Measurements from ENCODE around the gene MPPED2. TPM values are rescaled to one million over a fixed set of nuclear protein-coding genes. Genes with fewer than 3 reads are reported as not detected.

Gene MPPED2
- polyA plus RNA-seq, 3 donors: 0.29 to 0.59 (median 0.52) TPM

DNA sequence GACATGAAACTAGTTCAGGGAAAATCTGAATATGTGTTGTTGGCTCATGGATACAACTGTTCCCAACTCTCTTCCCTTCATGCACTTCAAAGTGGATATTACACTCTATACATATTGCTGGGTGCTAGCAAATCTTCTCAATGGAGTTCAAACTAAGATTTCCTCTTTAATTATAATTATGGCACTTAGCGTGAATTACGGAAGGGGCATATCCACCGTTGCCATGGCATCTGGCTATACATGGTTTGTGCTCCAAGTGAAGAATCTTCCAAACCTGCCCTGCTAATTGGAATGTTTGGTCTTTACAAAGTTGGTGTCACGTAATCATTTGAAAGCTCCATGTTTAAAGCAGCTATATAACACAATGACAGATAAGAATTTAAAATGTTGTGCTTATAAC lies 5.6 kb downstream of the MPPED2 start:
- H3K9ac ChIP-seq (ENCODE audit: insufficient read depth, low read length, poor library complexity, severe bottlenecking): no peak overlapping the region
- H3K9me3 Mint-ChIP-seq: peaks cover 0 to 9% (median 4%) of the 10 kb centered on the region in 7 donors
- H3K4me3 ChIP-seq (replicated peaks in 1 of 3; ENCODE audit: low read depth in 2 of 3, low read length in 3 of 3): no peak overlapping the region
- H3K4me1 Mint-ChIP-seq: peaks cover 9% of the 10 kb centered on the region
- no peak overlapping the region for H2AFZ ChIP-seq (ENCODE audit: insufficient read depth, low read depth, low read length, poor library complexity, severe bottlenecking)
- no peak for DNase-seq
- TF ChIP-seq CTCF (IDR thresholded peaks at IDR 0.05): no peak
- peaks cover 25 to 39% (median 26%) of the 10 kb centered on the region in 3 donors for H3K27me3 Mint-ChIP-seq (ENCODE audit: low read depth in 3 of 3)
- no peaks in the 10 kb centered on the region for H3K9me3 ChIP-seq (replicated peaks in 1 of 2; ENCODE audit: control insufficient read depth in 1 of 2, insufficient read depth in 1 of 2, low read length in 2 of 2)
- no peaks in the 10 kb centered on the region for H3K36me3 ChIP-seq (replicated peaks in 1 of 2; ENCODE audit: control insufficient read depth in 1 of 2, insufficient read depth in 2 of 2, low read length in 2 of 2)
- H3K4me2 ChIP-seq (replicated peaks; ENCODE audit: extremely low read depth, low read length, poor library complexity, severe bottlenecking): no peak overlapping the region
- no peak overlapping the region for H3K27ac Mint-ChIP-seq
- H3K27ac ChIP-seq (ENCODE audit: low read depth in 1 of 2, low read length in 2 of 2): no peak overlapping the region
- intact Hi-C loops (cut with micrococcal nuclease): no loop called here
- peaks cover 11 to 16% of the 10 kb centered on the region in 2 donors for H3K4me1 ChIP-seq (ENCODE audit: control insufficient read depth in 1 of 2, insufficient read depth in 2 of 2, low read length in 2 of 2)
- no peaks in the 10 kb centered on the region for H3K36me3 Mint-ChIP-seq
- H4K20me1 ChIP-seq (ENCODE audit: insufficient read depth, low read length): no peaks in the 10 kb centered on the region
- 100% methylated on average over 1 of the region's 4 CpGs for WGBS (ENCODE audit: insufficient coverage)
- H3K27me3 ChIP-seq (ENCODE audit: control insufficient read depth in 2 of 2, insufficient read depth in 2 of 2, low read length in 2 of 2): peaks cover 20 to 34% of the 10 kb centered on the region in 2 donors
- H3K4me3 Mint-ChIP-seq: no peak overlapping the region
- no peaks in the 10 kb centered on the region for H3K79me2 ChIP-seq (ENCODE audit: insufficient read depth, low read length)

DNA sequence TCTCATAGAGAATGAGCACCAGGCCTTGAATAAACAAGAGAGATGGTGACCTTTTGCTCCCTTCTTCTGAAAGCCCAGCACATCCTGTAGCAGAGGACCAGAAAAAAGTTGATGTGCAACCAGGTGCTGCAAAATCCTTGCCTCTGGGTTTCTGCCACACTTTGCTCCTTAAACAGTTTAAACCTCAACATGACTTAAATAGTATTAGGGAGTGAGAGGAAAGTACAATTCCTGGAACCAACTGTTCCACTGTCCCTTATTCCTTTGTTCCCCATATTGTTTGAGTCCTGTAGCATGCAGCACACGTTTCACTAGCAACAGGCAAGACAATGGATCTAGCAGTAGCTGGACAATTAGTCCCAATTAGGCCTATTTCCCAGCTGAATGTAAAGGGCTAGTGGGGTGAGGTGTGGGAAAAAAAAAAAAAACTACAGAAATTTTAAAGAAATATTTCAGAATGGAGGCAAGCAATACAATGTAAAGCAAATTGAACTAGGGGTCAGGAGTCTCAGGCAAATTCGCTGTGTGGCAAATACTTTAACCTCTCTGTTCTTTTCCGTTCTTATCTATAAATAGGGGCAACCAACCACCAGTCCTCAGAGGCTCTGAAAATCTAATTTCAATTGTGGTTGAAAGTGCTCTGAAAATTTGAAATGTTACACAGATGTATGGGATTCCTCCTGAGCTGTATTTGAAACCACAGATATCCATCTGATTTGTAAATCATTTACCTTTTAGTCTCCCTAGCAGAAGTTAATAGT lies 6.6 kb downstream of the MPPED2 start:
- WGBS (ENCODE audit: insufficient coverage): no CpG with 5 or more reads among the region's 3 CpGs
- Histone ChIP-seq H2AFZ (ENCODE audit: insufficient read depth, low read depth, low read length, poor library complexity, severe bottlenecking) (no peak overlapping the region), H3K4me3 (replicated peaks in 1 of 3; ENCODE audit: low read depth in 2 of 3, low read length in 3 of 3) (no peak overlapping the region), H3K4me1 (ENCODE audit: control insufficient read depth in 1 of 2, insufficient read depth in 2 of 2, low read length in 2 of 2) (peaks cover 4 to 6% of the 10 kb centered on the region in 2 donors), H3K27me3 (ENCODE audit: control insufficient read depth in 2 of 2, insufficient read depth in 2 of 2, low read length in 2 of 2) (peaks cover 15 to 26% of the 10 kb centered on the region in 2 donors), H3K79me2 (ENCODE audit: insufficient read depth, low read length) (no peaks in the 10 kb centered on the region), H3K4me2 (replicated peaks; ENCODE audit: extremely low read depth, low read length, poor library complexity, severe bottlenecking) (no peak overlapping the region), H3K27ac (ENCODE audit: low read depth in 1 of 2, low read length in 2 of 2) (no peak overlapping the region), H3K9me3 (replicated peaks in 1 of 2; ENCODE audit: control insufficient read depth in 1 of 2, insufficient read depth in 1 of 2, low read length in 2 of 2) (no peaks in the 10 kb centered on the region), H3K9ac (ENCODE audit: insufficient read depth, low read length, poor library complexity, severe bottlenecking) (no peak overlapping the region), H3K36me3 (replicated peaks in 1 of 2; ENCODE audit: control insufficient read depth in 1 of 2, insufficient read depth in 2 of 2, low read length in 2 of 2) (no peaks in the 10 kb centered on the region), H4K20me1 (ENCODE audit: insufficient read depth, low read length) (no peaks in the 10 kb centered on the region)
- peaks cover 4% of the 10 kb centered on the region for H3K4me1 Mint-ChIP-seq
- TF ChIP-seq CTCF (IDR thresholded peaks at IDR 0.05): no peak
- no peak overlapping the region for H3K4me3 Mint-ChIP-seq
- DNase-seq: no peak
- peaks cover 17 to 29% (median 18%) of the 10 kb centered on the region in 3 donors for H3K27me3 Mint-ChIP-seq (ENCODE audit: low read depth in 3 of 3)
- H3K27ac Mint-ChIP-seq: no peak overlapping the region
- H3K36me3 Mint-ChIP-seq: no peaks in the 10 kb centered on the region
- intact Hi-C loops (cut with micrococcal nuclease): no loop called here
- H3K9me3 Mint-ChIP-seq: peaks cover 0 to 8% (median 4%) of the 10 kb centered on the region in 7 donors

Data from CD14-positive monocyte (primary cell).